HEK293 (cell line): ENCODE measurements around the gene LPP.

Source experiments
- CTCF ChIA-PET: fragments of 350-600 bp; formaldehyde crosslinking; extraction: SDS; loops from one replicate; lab custom pipeline; 2021; ENCODE audit warnings: antibody characterized with exemption; lab: Yijun Ruan, JAX
- POLR2A ChIA-PET: fragments of 300-600 bp; formaldehyde crosslinking; extraction: SDS; loops from one replicate; lab custom pipeline; 2020; ENCODE audit warnings: antibody characterized with exemption, inconsistent platforms; lab: Yijun Ruan, JAX
- H3K27ac ChIP-seq: fragments of 200-500 bp; sonication (Bioruptor generic); 2 replicates; pipeline ENCODE4 v1.5.1; 2014; ENCODE audit warnings: low read depth, low read length, control low read depth, inconsistent platforms; ENCODE audit errors: extremely low read depth
- H3K36me3 ChIP-seq, 2 experiments: fragments of 200-500 bp in 1 of 2; sonication (Bioruptor generic) in 1 of 2; 1 replicate in 1 of 2; 2 replicates in 1 of 2; pipeline ENCODE4 v1.5.1; 2014 to 2017; ENCODE audit warnings: inconsistent platforms in 2 of 2, low read length in 2 of 2; ENCODE audit not compliant: control insufficient read depth in 2 of 2, insufficient read depth in 1 of 2
- H3K4me1 ChIP-seq: fragments of 200-500 bp; sonication (Bioruptor generic); 2 replicates; pipeline ENCODE4 v1.5.1; 2014; ENCODE audit warnings: mild to moderate bottlenecking, low read length, inconsistent platforms; ENCODE audit not compliant: control insufficient read depth, insufficient read depth
- H3K4me3 ChIP-seq: 2 replicates; pipeline ENCODE4 v1.5.1; 2011; ENCODE audit warnings: low read depth, mild to moderate bottlenecking, control low read depth, low read length, moderate library complexity
- H3K9me3 ChIP-seq: fragments of 200-500 bp; sonication (Bioruptor generic); 2 replicates; pipeline ENCODE4 v1.5.1; 2014; ENCODE audit warnings: low read depth, low read length, inconsistent platforms; ENCODE audit not compliant: control insufficient read depth, insufficient read depth
- PATZ1 ChIP-seq: fragments of 450-650 bp; formaldehyde crosslinking; IDR thresholded peaks from 2 replicates; pipeline ENCODE4 v1.5.1; 2016; ENCODE audit warnings: missing biosample characterization, missing genetic modification characterization
- PRDM10 ChIP-seq: fragments of 450-650 bp; formaldehyde crosslinking; IDR thresholded peaks from 2 replicates; pipeline ENCODE4 v1.5.1; 2016; ENCODE audit warnings: missing biosample characterization, missing genetic modification characterization
- PRDM2 ChIP-seq: fragments of 450-650 bp; formaldehyde crosslinking; IDR thresholded peaks from 2 replicates; pipeline ENCODE4 v1.5.1; 2016; ENCODE audit warnings: missing biosample characterization, missing genetic modification characterization, borderline replicate concordance
- REST ChIP-seq: fragments of 450-650 bp; formaldehyde crosslinking; IDR thresholded peaks from 2 replicates; pipeline ENCODE4 v1.5.1; 2016; ENCODE audit warnings: missing biosample characterization, missing genetic modification characterization
- TRIM28 ChIP-seq: IDR thresholded peaks from 2 replicates; pipeline ENCODE4 v1.6.1; 2011; ENCODE audit warnings: low read length, control low read depth, borderline replicate concordance
- ZBTB17 ChIP-seq: fragments of 450-650 bp; formaldehyde crosslinking; IDR thresholded peaks from 2 replicates; pipeline ENCODE4 v1.5.1; 2016; ENCODE audit warnings: missing biosample characterization, missing genetic modification characterization
- ZNF114 ChIP-seq: fragments of 450-650 bp; formaldehyde crosslinking; IDR thresholded peaks from 2 replicates; pipeline ENCODE4 v1.5.0; 2017; ENCODE audit warnings: missing biosample characterization, missing genetic modification characterization
- ZNF148 ChIP-seq: fragments of 450-650 bp; formaldehyde crosslinking; IDR thresholded peaks from 2 replicates; pipeline ENCODE4 v1.5.0; 2017; ENCODE audit warnings: missing biosample characterization, missing genetic modification characterization, borderline replicate concordance
- ZNF157 ChIP-seq: fragments of 450-650 bp; formaldehyde crosslinking; IDR thresholded peaks from 2 replicates; pipeline ENCODE4 v1.5.1; 2016; ENCODE audit warnings: missing biosample characterization, missing genetic modification characterization
- ZNF239 ChIP-seq: fragments of 450-650 bp; formaldehyde crosslinking; IDR thresholded peaks from 2 replicates; pipeline ENCODE4 v1.5.1; 2016; ENCODE audit warnings: missing biosample characterization, missing genetic modification characterization
- ZNF585B ChIP-seq: fragments of 450-650 bp; formaldehyde crosslinking; IDR thresholded peaks from 2 replicates; pipeline ENCODE4 v1.5.1; 2016; ENCODE audit warnings: missing biosample characterization, missing genetic modification characterization
- ZNF701 ChIP-seq: fragments of 450-650 bp; formaldehyde crosslinking; IDR thresholded peaks from 2 replicates; pipeline ENCODE4 v1.5.1; 2016; ENCODE audit warnings: missing biosample characterization, missing genetic modification characterization
- ZNF830 ChIP-seq: fragments of 450-650 bp; IDR thresholded peaks from 2 replicates; pipeline ENCODE4 v1.5.0; 2018; ENCODE audit warnings: missing biosample characterization, missing genetic modification characterization, low read depth, mild to moderate bottlenecking, moderate library complexity
- ZNF843 ChIP-seq: fragments of 450-650 bp; formaldehyde crosslinking; IDR thresholded peaks from 2 replicates; pipeline ENCODE4 v1.5.1; 2016; ENCODE audit warnings: missing biosample characterization, missing genetic modification characterization
- ZSCAN4 ChIP-seq: fragments of 450-650 bp; formaldehyde crosslinking; IDR thresholded peaks from 2 replicates; pipeline ENCODE4 v1.5.1; 2017; ENCODE audit warnings: missing biosample characterization, missing genetic modification characterization

The LPP gene

GRCh38 chr3:188631291-188632010, 477.5 kb downstream of the LPP start (continued):
- TF ChIP-seq PATZ1 (tag by site-specific recombination) = no peak
- TF ChIP-seq PRDM2 (tag by site-specific recombination) = no peak
- TF ChIP-seq ZSCAN4 (tag by site-specific recombination) = no peak
- TF ChIP-seq ZNF157 (tag by site-specific recombination) = no peak
- TF ChIP-seq ZNF148 (tag by site-specific recombination) = no peak
- TF ChIP-seq TRIM28 = no peak
- no peak for TF ChIP-seq ZBTB17 (tag by site-specific recombination)
- TF ChIP-seq REST (tag by site-specific recombination) = no peak

- H3K4me1 ChIP-seq = no peaks in the 10 kb centered on the region
- no peaks in the 10 kb centered on the region for H3K9me3 ChIP-seq
- no peak overlapping the region for H3K27ac ChIP-seq
- CTCF ChIA-PET = no interaction called here
- no peaks in the 10 kb centered on the region for H3K36me3 ChIP-seq
- no peak overlapping the region for H3K4me3 ChIP-seq
- POLR2A ChIA-PET = no interaction called here
- TF ChIP-seq ZNF701 (tag by site-specific recombination) (no peak), ZNF239 (no peak), ZNF114 (tag by site-specific recombination) (no peak), PRDM10 (tag by site-specific recombination) (no peak), ZNF843 (tag by site-specific recombination) (no peak), ZNF830 (tag by site-specific recombination) (no peak), ZNF585B (tag by site-specific recombination) (no peak)
These were observed 479.2 kb downstream of the LPP start for GRCh38 chr3:188633206-188633605.
